Naive thymus-derived CD4-positive, alpha-beta T cell (primary cell): ENCODE measurements around the gene SYT1. TPM values are rescaled to one million over a fixed set of nuclear protein-coding genes. Genes with fewer than 3 reads are reported as not detected.

Experiments used
- ATAC-seq: fragments of 150-1000 bp; cut with Tn5 transposase; 2 replicates; pipeline ENCODE4 v1.10.0; 2021; ENCODE audit warnings: mild to moderate bottlenecking, moderate library complexity
- CTCF ChIA-PET: fragments of 350-600 bp; sonication (Branson Sonifier 250); formaldehyde crosslinking; loops from one replicate; lab custom pipeline; 2021; ENCODE audit warnings: antibody characterized with exemption; lab: Charles Lee
- POLR2A ChIA-PET: fragments of 350-600 bp; sonication (Branson Sonifier 250); formaldehyde crosslinking; loops from one replicate; lab custom pipeline; 2021; ENCODE audit warnings: antibody characterized with exemption, inconsistent platforms; lab: Charles Lee
- DNase-seq, 9 donors: peaks; one replicate each; pipeline versions ENCODE4 v3.0.0 to v3.0.0-alpha.2; 2020 to 2022; ENCODE audit warnings: mixed read lengths in 1 of 9
- H3K27ac ChIP-seq: one replicate; pipeline ENCODE4 v1.7.0; 2013; ENCODE audit warnings: mild to moderate bottlenecking, low read depth, low read length, moderate library complexity
- H3K27me3 ChIP-seq, 2 donors: one replicate each; pipeline ENCODE4 v1.7.0; 2013; ENCODE audit warnings: low read length in 2 of 2, mild to moderate bottlenecking in 2 of 2, moderate library complexity in 2 of 2; ENCODE audit not compliant: control insufficient read depth in 2 of 2, insufficient read depth in 2 of 2
- H3K36me3 ChIP-seq, 3 experiments: 1 replicate in 2 of 3; 2 replicates in 1 of 3; pipeline ENCODE4 v1.7.0; 2013; ENCODE audit warnings: low read length in 3 of 3, mild to moderate bottlenecking in 3 of 3, moderate library complexity in 1 of 3; ENCODE audit not compliant: insufficient read depth in 3 of 3, control insufficient read depth in 2 of 3
- H3K4me1 ChIP-seq, 2 donors: one replicate each; pipeline ENCODE4 v1.7.0; 2013; ENCODE audit warnings: low read length in 2 of 2, mild to moderate bottlenecking in 2 of 2, moderate library complexity in 1 of 2; ENCODE audit not compliant: control insufficient read depth in 2 of 2, insufficient read depth in 2 of 2
- H3K4me3 ChIP-seq: 2 replicates; pipeline ENCODE4 v1.7.0; 2013; ENCODE audit warnings: mild to moderate bottlenecking, low read length
- H3K9me3 ChIP-seq, 3 experiments: 1 replicate in 2 of 3; 2 replicates in 1 of 3; pipeline ENCODE4 v1.7.0; 2013; ENCODE audit warnings: low read length in 3 of 3; ENCODE audit not compliant: control insufficient read depth in 2 of 3
- H3K27ac Mint-ChIP-seq, 9 donors: one replicate each; pipeline ENCODE4 v1.8.0; 2020 to 2022; ENCODE audit warnings: mixed read lengths in 9 of 9, mild to moderate bottlenecking in 8 of 9, moderate library complexity in 5 of 9, inconsistent platforms in 2 of 9
- H3K27me3 Mint-ChIP-seq, 5 donors: one replicate each; pipeline ENCODE4 v1.8.0; 2021 to 2022; ENCODE audit warnings: mixed read lengths in 5 of 5, mild to moderate bottlenecking in 1 of 5
- H3K36me3 Mint-ChIP-seq, 5 donors: one replicate each; pipeline ENCODE4 v1.8.0; 2020 to 2022; ENCODE audit warnings: mixed read lengths in 5 of 5, mild to moderate bottlenecking in 3 of 5, inconsistent platforms in 1 of 5
- H3K4me1 Mint-ChIP-seq, 7 donors: one replicate each; pipeline ENCODE4 v1.8.0; 2020 to 2022; ENCODE audit warnings: mixed read lengths in 7 of 7, mild to moderate bottlenecking in 3 of 7, inconsistent platforms in 1 of 7
- H3K4me3 Mint-ChIP-seq, 10 donors: one replicate each; pipeline ENCODE4 v1.8.0; 2020 to 2022; ENCODE audit warnings: mild to moderate bottlenecking in 10 of 10, mixed read lengths in 10 of 10, moderate library complexity in 6 of 10, inconsistent platforms in 2 of 10
- H3K9me3 Mint-ChIP-seq, 11 donors: one replicate each; pipeline ENCODE4 v1.8.0; 2020 to 2022; ENCODE audit warnings: mixed read lengths in 11 of 11, mild to moderate bottlenecking in 4 of 11, inconsistent platforms in 1 of 11, moderate library complexity in 1 of 11
- intact Hi-C, 2 donors: fragments of 100-400 bp; cut with micrococcal nuclease; formaldehyde crosslinking; loops; one replicate each; pipeline ENCODE4 v1.15.1; 2023
- polyA plus RNA-seq, 2 donors: library from polyadenylated mRNA; unstranded; fragments of 300-500 nt; fragmentation: Illumina TruSeq; gene quantifications; one replicate each; pipeline ENCODE4 v1.2.3, GENCODE V29; 2021
- total RNA-seq, 6 experiments: library from RNA in 5 of 6; stranded (reverse) in 5 of 6; gene quantifications; 1 replicate in 5 of 6; 2 replicates in 1 of 6; pipeline ENCODE4 v1.2.3 and lab custom pipeline; 2021 to 2026

Gene SYT1
- total and polyA plus RNA-seq, 7 experiments from 2014 or later = 0.98 TPM; not detected in 6

DNA sequence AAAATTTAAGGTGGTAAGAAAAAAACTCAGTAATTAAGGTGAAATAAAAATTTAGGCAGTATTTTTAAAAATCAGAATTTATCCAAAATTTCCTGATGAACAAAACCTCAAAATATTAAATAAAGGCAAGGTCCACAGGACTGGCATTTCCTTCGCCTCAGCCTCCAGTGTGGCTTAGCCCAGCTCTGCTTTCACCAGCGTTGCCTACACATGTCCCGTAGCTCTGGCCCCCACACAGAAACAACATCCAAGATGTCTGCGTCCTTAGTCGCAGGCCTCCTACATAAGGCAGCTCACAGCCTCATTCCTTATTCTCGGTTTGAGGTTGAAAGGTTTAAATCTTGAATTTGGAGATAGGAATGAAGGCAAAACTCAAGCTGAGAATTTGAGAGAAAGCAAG lies 274.3 kb downstream of the SYT1 start:
- ChIA-PET POLR2A (no interaction called here), CTCF (no interaction called here)
- Histone ChIP-seq H3K27ac (no peak overlapping the region), H3K36me3 (no peaks in the 10 kb centered on the region), H3K27me3 (no peaks in the 10 kb centered on the region), H3K4me3 (no peak overlapping the region), H3K4me1 (no peaks in the 10 kb centered on the region), H3K9me3 (no peaks in the 10 kb centered on the region)
- Mint-ChIP-seq H3K9me3 (peaks cover 0 to 5% (median 0%) of the 10 kb centered on the region in 11 donors), H3K27ac (no peak overlapping the region), H3K4me1 (no peaks in the 10 kb centered on the region), H3K4me3 (no peak overlapping the region), H3K36me3 (no peaks in the 10 kb centered on the region), H3K27me3 (no peaks in the 10 kb centered on the region)
- ATAC-seq (no peak), DNase-seq (no peak)
- intact Hi-C loops = no loop called here

DNA sequence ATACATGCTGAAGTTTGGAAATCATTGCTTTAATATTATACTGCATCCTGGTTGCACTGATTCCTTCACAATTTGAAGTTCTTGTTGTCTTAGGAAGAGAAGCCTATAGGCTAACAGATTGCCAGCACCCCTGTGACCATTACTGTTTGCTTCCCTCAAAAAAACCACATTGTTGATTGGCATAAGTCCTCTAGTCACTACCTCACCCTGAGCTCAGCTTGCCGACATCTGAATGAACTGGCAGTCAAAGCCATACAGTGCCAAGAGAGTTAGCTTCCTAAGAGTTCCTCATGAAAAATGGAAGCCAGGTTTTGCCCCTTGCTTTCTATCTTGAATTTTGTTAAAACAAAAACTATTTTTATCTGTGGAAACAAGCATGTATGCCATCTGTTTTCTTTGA lies 276.1 kb downstream of the SYT1 start:
- intact Hi-C loops = no loop called here
- Mint-ChIP-seq H3K4me1 (no peaks in the 10 kb centered on the region), H3K9me3 (peaks cover 0 to 8% (median 0%) of the 10 kb centered on the region in 11 donors), H3K4me3 (no peak overlapping the region), H3K27me3 (no peaks in the 10 kb centered on the region), H3K27ac (no peak overlapping the region), H3K36me3 (no peaks in the 10 kb centered on the region)
- CTCF ChIA-PET = no interaction called here
- ATAC-seq (no peak), DNase-seq (no peak)
- POLR2A ChIA-PET = no interaction called here
- Histone ChIP-seq H3K27me3 (no peaks in the 10 kb centered on the region), H3K36me3 (no peaks in the 10 kb centered on the region), H3K27ac (no peak overlapping the region), H3K4me3 (no peak overlapping the region), H3K4me1 (no peaks in the 10 kb centered on the region), H3K9me3 (no peaks in the 10 kb centered on the region)

DNA sequence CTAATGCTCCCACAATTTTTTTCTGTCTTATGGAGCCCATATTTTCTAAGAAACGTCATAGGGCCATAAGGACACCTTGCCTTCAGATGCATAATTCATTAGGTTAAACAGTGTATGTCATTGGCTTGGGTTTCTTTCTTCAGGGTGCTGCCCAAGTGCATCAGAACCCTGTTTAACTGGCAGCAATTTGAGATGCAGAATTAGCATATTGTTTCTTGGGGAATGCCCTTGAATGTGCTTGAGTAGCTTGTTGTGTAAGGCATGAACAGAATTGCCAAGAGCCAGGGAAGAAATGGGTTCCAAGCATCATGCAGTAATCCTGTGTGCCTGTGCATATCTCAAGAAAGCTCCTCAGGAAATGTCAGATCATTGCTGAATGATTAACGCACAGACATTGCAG lies 277.2 kb downstream of the SYT1 start:
- H3K4me1 Mint-ChIP-seq = no peaks in the 10 kb centered on the region
- H3K36me3 Mint-ChIP-seq = no peaks in the 10 kb centered on the region
- H3K27me3 Mint-ChIP-seq = no peaks in the 10 kb centered on the region
- CTCF ChIA-PET = no interaction called here
- no peak overlapping the region for H3K4me3 Mint-ChIP-seq
- H3K9me3 ChIP-seq = no peaks in the 10 kb centered on the region
- ATAC-seq = no peak
- no peak overlapping the region for H3K27ac Mint-ChIP-seq
- H3K27ac ChIP-seq = no peak overlapping the region
- H3K4me3 ChIP-seq = no peak overlapping the region
- H3K27me3 ChIP-seq = no peaks in the 10 kb centered on the region
- intact Hi-C loops = no loop called here
- H3K4me1 ChIP-seq = no peaks in the 10 kb centered on the region
- no peaks in the 10 kb centered on the region for H3K36me3 ChIP-seq
- no peak for DNase-seq
- peaks cover 0 to 8% (median 0%) of the 10 kb centered on the region in 11 donors for H3K9me3 Mint-ChIP-seq
- POLR2A ChIA-PET = no interaction called here

DNA sequence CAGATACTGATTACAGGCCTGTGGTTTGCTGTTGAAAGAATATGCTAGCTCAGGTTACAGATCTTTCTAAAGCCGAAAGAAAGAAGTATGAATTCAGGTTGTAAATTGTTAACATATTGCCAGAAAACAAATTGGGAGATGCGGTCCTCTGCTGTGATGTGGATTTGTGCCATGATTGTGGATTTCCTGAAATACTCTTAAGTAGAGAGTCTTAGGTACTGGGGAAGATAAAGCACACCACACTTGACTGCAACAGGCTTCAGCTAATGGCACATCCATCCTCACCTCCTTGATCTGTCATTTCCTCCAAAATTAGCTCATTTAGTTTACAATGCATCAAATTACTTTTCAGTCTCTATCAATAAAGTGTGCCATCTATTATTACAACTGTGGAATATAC lies 279.2 kb downstream of the SYT1 start:
- Histone ChIP-seq H3K4me3 (no peak overlapping the region), H3K4me1 (no peaks in the 10 kb centered on the region), H3K27me3 (no peaks in the 10 kb centered on the region), H3K9me3 (no peaks in the 10 kb centered on the region), H3K36me3 (no peaks in the 10 kb centered on the region), H3K27ac (no peak overlapping the region)
- Mint-ChIP-seq H3K27me3 (no peaks in the 10 kb centered on the region), H3K9me3 (peaks cover 0 to 3% (median 0%) of the 10 kb centered on the region in 11 donors), H3K27ac (no peak overlapping the region), H3K4me3 (no peak overlapping the region), H3K4me1 (no peaks in the 10 kb centered on the region), H3K36me3 (no peaks in the 10 kb centered on the region)
- intact Hi-C loops = no loop called here
- no peak for ATAC-seq
- POLR2A ChIA-PET = no interaction called here
- CTCF ChIA-PET = no interaction called here
- DNase-seq = no peak

DNA sequence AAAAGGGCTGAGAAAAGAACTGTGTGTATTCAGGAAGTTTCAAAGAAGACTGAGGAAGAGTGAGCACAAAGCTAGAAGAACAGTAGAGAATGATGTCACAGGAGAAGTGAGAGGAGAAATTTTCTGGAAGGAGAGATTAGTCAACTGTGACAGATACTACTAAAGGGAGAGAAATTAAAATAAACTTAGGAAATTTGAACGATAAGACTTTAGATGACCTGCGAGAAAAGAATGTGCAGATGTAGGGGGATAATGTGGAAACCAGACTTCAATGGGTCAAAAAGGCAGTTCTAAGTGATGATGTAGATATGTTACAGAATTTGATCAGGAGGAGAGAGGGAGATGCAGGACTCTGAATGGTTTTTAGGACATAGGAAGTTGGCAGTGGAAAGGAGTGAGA lies 287.4 kb downstream of the SYT1 start:
- intact Hi-C loops = no loop called here
- Mint-ChIP-seq H3K4me3 (no peak overlapping the region), H3K9me3 (peaks cover 0 to 15% (median 0%) of the 10 kb centered on the region in 11 donors), H3K27ac (no peak overlapping the region), H3K4me1 (no peaks in the 10 kb centered on the region), H3K36me3 (no peaks in the 10 kb centered on the region), H3K27me3 (no peaks in the 10 kb centered on the region)
- no peaks in the 10 kb centered on the region for H3K4me1 ChIP-seq
- no peaks in the 10 kb centered on the region for H3K36me3 ChIP-seq
- H3K27me3 ChIP-seq = no peaks in the 10 kb centered on the region
- H3K4me3 ChIP-seq = no peak overlapping the region
- no peak overlapping the region for H3K27ac ChIP-seq
- DNase-seq (no peak), ATAC-seq (no peak)
- POLR2A ChIA-PET = no interaction called here
- no peaks in the 10 kb centered on the region for H3K9me3 ChIP-seq
- CTCF ChIA-PET = no interaction called here

DNA sequence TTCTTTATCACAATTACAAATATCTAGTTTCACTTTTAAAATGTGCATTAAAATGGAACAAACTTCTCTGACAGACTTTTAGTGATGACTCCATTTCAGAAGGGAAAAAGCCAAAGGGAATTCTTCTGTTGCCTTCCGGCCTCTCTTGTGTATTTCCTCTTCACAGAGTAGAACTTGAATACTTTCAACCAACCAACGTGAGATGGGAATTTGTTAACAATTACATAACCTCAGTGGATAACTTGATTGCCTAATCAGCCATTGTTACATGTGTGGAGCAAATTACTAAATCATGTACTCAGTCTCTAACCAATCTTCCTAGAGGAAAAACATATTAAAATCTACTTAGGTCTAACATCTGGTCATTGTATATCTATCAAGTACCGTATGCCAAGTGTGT lies 291.1 kb downstream of the SYT1 start:
- Mint-ChIP-seq H3K36me3 (no peaks in the 10 kb centered on the region), H3K4me1 (no peaks in the 10 kb centered on the region), H3K27ac (no peak overlapping the region), H3K9me3 (peaks cover 0 to 20% (median 0%) of the 10 kb centered on the region in 11 donors), H3K4me3 (no peak overlapping the region), H3K27me3 (no peaks in the 10 kb centered on the region)
- intact Hi-C loops = no loop called here
- Histone ChIP-seq H3K4me1 (no peaks in the 10 kb centered on the region), H3K4me3 (no peak overlapping the region), H3K36me3 (no peaks in the 10 kb centered on the region), H3K27me3 (no peaks in the 10 kb centered on the region), H3K9me3 (no peaks in the 10 kb centered on the region), H3K27ac (no peak overlapping the region)
- CTCF ChIA-PET = no interaction called here
- POLR2A ChIA-PET = no interaction called here
- ATAC-seq (no peak), DNase-seq (no peak)

DNA sequence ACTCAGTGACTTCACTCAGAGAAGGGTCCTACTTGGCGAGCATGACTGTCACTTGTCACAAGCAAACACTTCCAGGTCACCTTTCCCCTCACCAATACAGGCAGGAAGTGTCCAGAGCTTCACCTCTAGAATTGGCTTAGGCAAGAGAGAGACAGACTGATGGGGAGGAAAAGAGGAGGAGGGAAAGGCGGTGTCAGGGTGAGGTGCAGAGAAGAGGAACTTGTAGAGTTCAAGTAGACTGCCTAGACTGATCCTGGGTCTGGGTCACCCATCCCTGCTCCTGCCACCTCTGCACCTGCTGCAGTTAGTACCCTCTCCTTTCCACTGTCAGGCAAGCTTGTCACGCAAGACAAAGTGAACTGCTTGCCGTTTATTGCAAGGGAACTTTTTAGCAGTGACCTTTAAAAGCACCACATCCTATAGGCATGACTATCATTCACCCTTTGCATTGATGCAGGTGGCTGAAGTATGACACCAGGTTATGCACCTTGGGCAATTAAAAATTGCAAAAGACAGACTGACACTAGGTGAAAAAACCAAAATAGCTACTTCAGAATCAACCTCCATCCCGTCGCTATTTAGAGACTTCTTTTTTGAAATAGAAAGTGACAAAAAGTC lies 292.4 kb downstream of the SYT1 start:
- H3K27ac ChIP-seq = no peak overlapping the region
- CTCF ChIA-PET = no interaction called here
- POLR2A ChIA-PET = no interaction called here
- H3K36me3 ChIP-seq = no peaks in the 10 kb centered on the region
- no peaks in the 10 kb centered on the region for H3K36me3 Mint-ChIP-seq
- no peaks in the 10 kb centered on the region for H3K4me1 Mint-ChIP-seq
- intact Hi-C loops = no loop called here
- H3K27ac Mint-ChIP-seq = no peak overlapping the region
- H3K4me3 Mint-ChIP-seq = no peak overlapping the region
- H3K4me3 ChIP-seq = no peak overlapping the region
- no peak for ATAC-seq
- no peaks in the 10 kb centered on the region for H3K4me1 ChIP-seq
- H3K27me3 Mint-ChIP-seq = no peaks in the 10 kb centered on the region
- no peaks in the 10 kb centered on the region for H3K9me3 ChIP-seq
- no peaks in the 10 kb centered on the region for H3K27me3 ChIP-seq
- DNase-seq = no peak
- H3K9me3 Mint-ChIP-seq = peaks cover 0 to 13% (median 0%) of the 10 kb centered on the region in 11 donors
